Fibroblast of skin of abdomen (primary cell): ENCODE results near the gene MED13.
"Not testable (repeated sequence)": the region's sequence is repeated elsewhere in the genome, so short reads cannot be mapped to it uniquely, and the experiment has no call there.

Source experiments
- DNase-seq: peaks from one replicate; pipeline ENCODE4 v3.0.0-alpha.2; 2013

Gene MED13

DNA sequence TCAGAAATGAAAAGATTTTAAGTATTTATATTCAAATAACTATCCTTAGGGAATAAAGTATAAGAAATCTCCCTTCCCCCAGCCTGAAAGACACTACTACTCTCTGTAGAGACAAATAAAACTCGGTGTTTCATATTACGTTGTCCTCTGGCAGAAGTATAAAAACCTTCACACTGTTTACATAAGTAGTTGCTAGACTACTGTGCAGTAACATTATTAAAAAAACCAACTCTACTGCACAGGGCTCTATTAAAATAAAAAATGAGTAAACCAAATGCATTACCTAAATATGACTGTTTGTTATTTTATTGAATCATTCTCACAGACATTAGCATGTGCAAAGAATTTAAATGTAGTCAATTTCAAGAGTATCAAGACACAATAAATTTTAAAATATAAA, 67.4 kb downstream of the MED13 start:
- DNase-seq: peak; percentile 8

DNA sequence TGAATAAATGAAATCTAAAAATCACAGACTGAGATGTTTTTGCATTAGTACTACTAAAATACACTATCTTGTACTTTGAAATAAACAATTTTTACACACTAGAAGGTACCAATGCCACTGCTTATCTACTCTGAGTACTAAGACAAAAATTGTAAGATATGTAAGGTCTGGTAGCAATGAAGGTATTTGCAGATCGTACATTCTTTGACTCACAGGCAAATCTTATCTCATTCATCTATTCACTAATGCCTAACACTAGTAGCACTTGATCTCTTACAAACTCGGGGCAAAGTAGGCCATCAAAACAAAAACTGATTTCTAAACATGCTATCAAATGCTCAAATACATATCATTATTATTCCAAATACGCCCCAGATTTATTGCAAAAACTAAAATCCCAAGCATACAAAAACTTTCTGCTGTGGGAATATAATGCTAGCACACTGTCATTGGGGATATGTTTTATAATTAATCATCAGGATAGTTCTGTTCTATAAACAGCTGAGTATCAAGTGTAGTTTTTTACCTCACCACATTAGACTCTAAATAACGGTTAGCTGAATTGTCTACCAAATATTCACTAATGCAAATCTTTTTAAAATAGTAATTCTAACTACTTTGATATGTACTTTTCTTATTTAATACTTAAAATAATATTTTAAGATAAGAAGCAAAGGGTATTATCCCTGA, 68.0 kb downstream of the MED13 start:
- DNase-seq: no peak

DNA sequence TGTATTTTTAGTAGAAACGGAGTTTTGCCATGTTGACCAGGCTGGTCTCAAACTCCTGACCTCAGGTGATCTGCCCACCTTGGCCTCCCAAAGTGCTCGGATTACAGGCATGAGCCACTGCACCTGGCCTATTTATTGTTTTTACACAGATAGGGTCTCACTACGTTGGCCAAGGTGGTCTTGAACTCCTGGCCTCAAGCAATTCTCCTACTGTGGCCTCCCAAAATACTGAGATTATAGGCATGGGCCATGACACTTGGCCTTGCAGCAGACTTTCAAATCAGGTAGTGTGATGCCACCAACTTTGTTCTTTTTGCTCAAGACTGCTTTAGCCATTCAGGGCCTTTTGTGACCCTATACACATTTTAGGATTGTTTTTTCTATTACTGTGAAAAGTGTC, 75.6 kb downstream of the MED13 start:
- no peak for DNase-seq

DNA sequence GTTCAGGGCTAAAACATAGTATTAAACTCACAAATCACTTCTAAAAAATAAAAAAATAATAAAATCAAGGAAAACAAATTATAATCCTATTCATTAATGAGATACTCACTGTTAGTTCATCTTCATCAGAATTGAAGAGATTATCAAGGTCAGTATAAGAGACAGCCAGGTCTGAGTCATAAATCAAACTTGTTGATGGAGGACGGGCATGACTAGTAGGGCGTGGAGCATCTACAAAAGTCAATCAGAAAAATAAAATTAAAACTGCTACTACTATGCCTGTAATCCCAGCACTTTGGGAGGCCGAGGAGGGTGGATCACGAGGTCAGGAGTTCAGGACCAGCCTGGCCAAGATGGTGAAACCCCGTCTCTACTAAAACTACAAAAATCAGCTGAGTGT, 78.2 kb downstream of the MED13 start:
- no peak for DNase-seq

DNA sequence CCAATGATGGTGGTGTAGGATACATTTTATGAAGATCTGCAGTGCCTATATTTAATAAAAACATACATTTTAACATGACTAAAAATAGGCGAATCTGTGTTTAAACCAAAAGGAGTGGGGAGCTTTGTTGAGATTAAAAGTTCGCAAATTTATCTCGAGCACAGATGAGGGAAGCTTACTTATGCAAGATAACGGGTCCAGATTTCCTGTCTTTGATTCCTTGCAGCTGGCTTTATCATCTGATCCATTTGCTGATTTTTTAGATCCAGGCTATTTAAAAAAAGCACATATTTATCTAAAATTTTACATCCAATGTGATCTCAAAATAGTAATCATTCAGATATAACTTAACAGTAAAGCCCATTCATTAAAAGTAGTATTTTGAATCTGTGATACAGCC, 80.3 kb downstream of the MED13 start:
- no peak for DNase-seq

DNA sequence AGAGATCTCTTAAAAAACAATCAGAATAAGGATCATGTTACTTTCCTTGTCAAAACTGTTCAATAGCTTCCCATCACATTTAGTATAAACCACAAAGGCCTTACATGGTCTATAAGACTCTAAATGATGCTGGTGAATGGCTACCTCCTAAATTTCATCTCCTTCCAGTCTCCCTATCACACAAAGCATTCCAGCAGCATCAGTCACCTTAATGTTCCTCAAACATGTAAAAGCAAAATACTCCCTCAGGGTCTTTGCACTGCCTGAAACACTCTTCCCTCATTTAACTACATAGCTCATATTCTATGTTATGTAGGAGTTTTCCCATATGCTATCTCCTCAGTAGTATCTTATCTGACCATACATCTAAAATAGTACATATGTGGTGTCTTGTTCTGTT, 83.8 kb downstream of the MED13 start:
- DNase-seq: peak; percentile 21

DNA sequence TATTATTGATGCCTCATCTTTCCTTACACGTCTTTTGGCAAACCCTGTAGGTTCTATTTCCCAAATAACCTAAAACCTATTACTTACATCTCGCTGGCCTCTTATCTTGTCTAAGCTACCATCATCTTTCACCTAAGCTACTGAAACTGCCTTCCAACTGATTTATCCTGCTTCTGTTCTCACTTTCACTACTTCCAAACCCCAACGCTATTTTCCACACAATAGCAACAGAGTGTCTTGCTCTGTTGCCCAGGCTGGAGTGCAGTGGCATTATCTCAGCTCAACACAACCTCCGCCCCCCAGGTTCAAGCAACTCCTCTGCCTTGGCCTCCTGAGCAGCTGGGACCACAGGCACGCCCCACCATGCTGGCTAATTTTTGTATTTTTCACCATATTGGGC, 84.5 kb downstream of the MED13 start:
- DNase-seq: no peak

DNA sequence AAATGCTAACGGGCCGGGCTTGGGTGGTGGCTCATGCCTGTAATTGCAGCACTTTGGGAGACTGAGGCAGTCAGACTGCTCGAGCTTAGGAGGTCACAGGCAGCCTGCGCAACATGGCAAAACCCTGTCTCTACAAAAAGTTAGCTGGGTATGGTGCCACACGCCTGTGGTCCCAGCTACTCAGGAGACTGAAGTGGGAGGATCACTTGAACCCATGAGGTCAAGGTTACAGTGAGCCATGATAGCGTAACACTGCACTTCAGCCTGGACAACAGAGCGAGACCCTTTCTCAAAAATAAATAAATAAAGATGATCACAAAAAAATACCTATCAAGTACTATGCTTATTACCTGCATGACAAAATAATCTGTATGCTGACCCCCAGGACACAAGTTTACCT, 91.0 kb downstream of the MED13 start:
- no peak for DNase-seq

DNA sequence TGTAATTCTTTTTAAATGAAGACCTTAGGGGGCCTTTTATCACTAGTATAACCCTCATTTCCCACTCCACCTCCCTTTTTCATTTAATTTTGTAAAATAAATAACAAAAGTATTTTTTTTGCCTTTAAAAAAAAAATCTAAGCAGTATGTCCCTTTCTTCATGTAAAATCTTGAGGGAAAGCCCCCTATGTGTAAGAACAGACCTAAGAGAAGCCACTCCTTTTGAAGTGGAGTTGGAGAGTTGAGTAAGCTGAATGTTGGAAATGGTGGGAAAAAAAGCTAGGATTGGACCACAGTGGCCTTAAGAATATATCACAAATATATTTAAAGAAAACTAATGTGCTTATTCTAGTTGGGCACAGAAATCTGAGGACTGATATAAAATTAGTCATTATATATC, 92.8 kb downstream of the MED13 start:
- no peak for DNase-seq

DNA sequence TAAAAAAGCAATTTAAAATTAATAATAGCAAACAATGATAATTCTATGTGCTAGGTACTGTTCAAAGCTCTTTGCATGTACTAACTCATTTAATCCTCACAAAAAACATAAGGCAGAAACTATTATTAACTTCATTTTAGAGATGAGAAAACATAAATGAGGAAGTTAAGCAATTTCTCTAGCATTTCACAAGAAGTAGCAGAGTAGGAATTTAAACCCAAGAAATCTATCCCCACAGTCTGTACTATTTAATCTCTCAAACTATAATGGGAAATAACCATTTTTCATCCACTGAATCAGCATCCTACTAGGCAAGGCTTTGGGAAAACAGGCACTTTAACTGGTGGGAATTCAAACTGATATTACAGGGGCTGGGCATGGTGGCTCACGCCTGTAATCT, 95.0 kb downstream of the MED13 start:
- DNase-seq: no peak

DNA sequence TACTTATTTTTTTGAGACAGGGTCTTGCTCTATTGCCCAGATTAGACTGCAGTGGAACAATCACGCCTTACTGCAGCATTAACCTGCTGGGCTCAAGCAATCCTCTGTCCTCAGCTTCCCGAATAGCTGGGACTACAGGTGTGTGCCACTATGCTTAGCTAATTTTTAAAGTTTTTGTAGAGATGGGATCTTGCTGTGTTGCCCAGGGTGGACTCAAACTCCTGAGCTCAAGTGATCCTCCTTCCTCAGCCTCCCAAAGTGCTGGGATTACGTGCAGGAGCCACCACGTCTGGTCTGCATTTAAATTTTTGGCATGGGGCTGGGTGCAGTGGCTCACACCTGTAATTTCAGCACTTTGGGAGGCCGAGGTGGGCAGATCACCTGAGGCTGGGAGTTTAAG, 96.3 kb downstream of the MED13 start:
- DNase-seq: no peak

DNA sequence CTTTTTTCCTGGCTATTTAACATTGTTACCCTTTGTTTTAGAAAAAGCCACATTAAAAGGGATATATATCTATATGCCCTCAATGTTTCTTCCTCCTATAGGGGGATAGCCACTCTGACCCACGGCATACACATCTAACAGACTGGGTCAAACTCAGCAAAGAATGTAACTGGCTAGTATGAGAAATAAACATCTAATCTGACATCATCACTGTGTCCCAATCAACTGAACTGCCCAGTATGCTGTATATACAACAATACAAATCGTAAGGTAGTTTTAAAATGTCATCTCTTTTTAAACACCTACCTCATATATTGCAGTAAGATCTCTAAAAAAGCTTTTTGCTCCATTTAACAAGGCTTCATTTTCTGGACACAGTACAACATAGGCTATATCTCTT, 97.3 kb downstream of the MED13 start:
- no peak for DNase-seq

DNA sequence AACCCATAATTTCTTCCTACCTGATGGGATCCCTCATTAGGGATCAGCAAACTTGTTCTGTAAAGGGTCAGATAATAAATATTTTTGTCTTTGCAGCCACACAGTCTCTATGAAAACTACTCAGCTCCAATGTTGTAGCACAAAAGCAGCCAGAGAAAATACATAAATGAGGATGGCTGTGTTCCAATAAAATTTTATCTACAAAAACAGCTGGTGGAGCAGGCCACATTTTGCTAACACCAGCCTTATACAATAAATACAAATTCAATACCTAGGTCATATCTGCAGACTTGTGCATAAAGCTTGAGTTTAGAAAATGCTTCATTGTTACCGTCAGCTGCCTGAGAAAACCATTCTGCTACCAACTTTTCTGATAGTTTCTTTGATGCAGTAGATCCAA, 98.9 kb downstream of the MED13 start:
- DNase-seq: no peak

DNA sequence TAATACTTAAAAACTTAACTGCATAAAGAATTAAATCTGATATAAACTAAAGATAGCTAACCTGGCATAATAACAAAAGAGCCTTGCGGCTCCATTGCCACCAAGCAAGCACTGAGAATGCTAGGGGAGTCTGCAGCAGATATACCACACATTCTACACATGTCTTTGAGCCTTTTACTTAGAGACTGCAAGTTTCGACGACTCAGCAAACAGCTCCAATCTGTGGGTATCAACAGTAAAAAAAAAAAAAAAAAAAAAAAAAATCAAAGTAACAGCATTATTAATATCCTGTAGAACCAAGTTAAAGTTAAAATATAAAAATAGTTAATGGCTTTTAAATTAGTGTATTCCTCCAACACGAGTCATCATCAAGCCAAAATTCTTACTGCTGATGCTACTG, 109.5 kb downstream of the MED13 start:
- peak; percentile 2 for DNase-seq

DNA sequence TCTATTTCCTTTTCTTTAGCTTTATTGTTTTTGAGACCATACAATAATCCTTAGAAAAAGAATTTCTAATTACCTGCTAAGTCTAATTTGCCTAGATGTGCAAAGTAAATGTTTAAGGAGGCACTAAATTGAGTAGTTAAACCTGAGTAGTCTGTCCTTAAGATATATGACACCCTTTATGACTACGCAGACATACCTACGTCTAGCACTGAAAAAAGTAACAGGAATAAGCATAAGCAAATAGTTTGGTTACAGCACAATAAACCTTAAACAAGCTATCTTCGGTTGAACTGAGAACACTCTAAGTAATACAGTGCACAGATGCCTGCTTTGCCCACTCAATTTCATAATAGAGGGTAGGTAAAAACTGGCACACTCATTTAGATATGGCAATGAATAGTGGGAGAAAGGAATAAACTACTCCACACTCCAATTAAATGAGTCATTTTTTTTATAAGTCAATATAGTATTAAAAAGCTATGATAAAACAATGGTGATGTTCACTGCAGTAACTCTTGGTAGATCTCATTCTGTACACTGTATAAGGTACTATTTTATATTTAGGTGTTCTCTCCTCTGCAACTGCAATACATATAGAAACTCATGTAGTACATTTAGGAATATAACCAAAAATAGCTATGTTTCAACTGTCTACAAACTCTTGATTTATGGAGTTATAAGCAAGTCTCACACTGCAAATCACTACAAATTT, 117.6 kb downstream of the MED13 start:
- DNase-seq: no peak

DNA sequence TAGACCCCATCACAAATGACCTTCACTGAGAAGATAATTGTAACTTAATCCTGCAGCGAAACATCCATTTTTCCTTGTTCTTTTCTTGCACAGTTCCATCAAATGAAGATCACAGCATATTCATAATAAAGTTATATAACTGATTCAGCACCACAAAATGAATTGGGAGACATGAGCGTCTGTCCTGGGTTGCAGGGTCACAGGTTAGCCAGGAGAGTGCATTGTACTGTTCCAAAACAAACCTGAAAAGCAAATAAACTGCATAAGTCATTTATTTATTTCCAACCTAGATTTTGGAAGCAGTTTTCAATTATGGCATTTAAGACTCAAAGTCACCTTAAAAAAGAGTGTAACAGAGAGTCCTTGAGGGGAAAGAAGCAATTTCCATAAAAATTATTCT, 118.7 kb downstream of the MED13 start:
- no peak for DNase-seq

DNA sequence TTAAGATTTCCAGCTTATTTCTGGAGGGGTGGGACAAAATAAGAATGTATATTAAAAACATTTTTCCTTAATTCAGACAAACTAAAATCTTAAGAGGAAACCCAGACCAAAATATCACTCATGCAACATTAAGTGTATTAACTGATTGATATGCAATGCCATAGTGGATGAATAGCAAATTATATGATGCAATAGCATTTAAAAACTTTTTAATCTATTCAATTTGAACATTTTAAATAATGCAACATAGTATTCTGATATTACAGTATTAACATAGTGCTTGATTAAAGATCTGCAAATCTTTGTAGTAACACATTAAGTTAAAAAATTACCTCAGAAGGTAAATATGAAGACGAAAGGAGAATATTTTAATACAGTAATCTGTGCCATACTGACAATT, 122.0 kb downstream of the MED13 start:
- DNase-seq: no peak

DNA sequence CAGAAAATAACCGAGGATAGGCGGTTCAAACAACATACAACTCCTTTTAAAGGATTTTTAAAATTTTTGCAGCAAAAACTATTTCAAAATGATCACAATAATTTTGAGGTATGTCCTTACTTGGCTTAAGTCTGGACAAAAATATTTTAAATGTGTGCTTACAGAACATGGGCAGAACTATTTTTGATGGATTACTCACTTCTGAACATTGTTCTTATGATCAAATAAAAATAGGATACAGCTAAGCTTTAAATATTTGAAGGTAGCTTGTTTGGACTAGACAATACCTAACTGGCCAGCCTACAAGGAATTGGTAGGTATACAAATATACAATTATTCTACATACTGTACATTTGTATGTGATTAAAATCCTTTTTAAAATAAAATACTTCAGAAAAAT, 123.0 kb downstream of the MED13 start:
- DNase-seq: no peak

DNA sequence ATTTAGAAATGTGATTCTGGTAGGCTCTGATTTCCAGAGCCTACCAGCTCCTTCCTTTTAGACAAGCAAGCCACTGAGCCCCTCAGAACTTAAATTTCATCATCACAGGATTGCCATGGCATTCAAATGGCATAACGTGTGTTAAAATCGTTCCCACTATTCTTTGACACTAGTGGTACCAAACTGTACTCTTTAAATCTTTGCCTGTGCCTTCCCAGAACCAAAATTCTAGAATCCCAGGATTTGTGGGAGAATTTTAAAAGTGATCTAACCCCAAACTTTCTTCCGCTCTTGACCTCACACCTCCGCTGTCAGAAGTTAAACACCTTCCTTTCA, 137.0 kb downstream of the MED13 start:
- no peak for DNase-seq

DNA sequence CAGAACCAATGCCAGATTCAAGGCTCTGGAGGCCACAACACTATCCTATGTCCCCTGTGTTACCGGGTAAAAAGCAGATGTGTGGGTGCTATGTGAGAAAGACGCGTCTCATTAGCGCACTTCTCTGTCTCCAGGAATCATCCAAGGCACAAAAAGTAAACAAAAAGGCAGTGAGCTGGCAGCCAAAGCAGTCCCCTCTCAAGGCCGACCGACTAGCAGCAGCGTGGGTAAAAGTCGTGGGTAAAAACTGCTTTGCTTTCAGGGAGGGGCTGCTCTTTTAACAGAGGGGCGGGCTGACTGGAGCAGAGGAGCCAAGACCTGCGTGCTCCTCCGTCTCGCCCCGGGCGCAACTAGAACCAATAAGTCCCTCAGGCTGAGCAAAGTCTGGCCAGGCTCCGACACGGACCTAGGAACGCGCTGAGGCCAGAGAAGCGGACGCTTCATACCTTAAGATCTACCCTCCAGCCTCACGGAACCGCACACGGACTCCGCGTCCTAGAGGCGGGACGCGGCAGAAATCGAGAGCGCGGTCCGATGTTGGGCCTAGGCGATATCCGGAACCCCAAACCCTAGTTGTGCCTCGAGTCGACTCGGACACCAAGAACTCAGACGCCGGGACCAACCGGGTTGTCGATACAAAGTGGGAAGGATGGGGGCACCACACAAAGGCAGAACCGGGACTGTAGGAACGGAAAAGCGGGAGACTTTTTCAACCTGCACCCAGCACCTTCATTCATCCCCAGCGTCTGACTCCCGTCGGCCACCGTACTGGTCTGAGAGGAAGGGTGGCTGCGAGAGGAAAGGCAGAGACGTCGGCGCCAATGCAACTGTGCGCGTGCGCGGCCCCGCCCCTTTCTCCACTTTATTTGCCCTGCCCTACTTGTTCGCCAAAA, 137.6 kb downstream of the MED13 start, which contains the start of gene INTS2:
Gene INTS2, minus strand, starts transcription at position 775 of the 893 bp plus-strand sequence. CDS start 1,338 bp downstream, outside the sequence.
- peak; percentile 97 for DNase-seq

DNA sequence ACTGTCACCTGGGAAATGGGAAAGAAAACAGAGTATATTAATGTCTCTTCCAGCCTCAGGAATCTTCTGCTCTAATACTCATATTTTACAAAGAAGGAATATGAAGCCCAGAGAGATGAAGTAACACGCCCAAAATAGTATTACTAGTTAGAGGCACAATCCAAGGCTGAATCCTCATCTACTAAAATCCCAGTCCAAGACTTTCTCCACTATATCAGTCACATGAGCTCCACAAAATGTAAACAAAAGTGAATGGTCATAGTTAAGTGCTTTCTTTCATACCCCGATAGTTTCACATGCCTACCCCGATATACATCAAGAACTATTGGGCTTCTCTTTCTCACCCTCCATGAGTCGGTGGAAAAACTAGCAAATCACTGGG, 138.3 kb downstream of the MED13 start:
- no peak for DNase-seq

DNA sequence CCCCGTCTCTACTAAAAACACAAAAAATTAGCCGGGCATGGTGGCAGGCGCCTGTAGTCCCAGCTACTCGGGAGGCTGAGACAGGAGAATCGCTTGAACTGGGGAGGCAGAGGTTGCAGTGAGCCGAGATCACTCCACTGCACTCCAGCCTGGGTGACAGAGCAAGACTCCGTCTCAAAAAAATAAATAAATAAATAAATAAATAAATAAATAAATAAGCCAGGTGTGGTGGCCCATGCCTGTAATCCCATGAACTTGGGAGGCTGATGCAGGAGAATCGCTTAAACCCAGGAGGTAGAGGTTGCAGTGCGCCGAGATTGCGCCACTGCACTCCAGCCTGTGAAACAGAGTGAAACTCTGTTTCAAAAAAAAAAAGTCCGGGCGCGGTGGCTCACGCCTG, 149.9 kb downstream of the MED13 start:
- DNase-seq: not testable (repeated sequence)

DNA sequence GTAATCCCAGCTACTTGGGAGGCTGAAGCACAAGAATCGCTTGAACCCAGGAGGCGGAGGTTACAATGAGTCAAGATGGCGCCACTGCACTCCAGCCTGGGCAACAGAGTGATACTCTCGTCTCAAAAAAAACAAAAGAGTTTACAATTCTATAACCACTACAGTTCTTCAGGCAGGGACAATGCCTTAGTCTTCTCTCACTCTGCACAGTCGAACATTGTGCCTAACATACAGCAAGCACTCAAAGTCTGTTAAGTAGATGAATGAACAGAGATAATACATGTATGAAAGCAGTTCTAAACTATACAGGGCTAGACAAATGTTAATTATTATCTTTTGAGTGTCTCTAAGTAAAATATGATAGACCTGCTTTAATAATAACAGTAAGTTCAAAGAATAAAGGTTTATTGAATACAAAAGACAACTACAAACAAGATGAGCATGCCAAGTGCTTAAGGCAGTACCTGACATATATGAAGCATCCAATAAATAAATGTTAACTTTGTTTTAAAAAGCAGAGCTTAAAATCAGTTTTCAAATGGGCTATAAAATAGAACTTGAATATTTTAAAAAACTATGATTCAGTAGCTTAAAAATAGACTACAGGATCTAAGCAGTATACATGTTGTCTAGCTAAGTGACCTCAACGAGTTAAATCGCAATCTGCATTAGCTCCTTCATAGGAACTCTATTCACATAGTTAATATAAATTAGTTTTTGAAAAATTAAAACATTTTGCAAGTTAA, 156.6 kb downstream of the MED13 start:
- no peak for DNase-seq
